SU-DHL-6 (cell line): ENCODE data around the gene B9D2.

Experiments
- EZH2phosphoT487 ChIP-seq: fragments of 200-600 bp; sonication (generic), shearing (Covaris generic); conservative IDR thresholded peaks from 2 replicates; pipeline ENCODE4 v1.6.1; 2018; ENCODE audit warnings: mild to moderate bottlenecking, antibody characterized with exemption, low read length, moderate library complexity, mixed read lengths
- TF ChIP-seq, protein P1 (sequence below): fragments of 200-600 bp; sonication (generic); IDR thresholded peaks from one replicate; pipeline ENCODE4 v1.5.1; 2017; ENCODE audit warnings: antibody characterized with exemption, mild to moderate bottlenecking, low read length, moderate library complexity; ENCODE audit not compliant: insufficient read depth, poor library complexity, severe bottlenecking

- TF ChIP-seq, protein P1, sequence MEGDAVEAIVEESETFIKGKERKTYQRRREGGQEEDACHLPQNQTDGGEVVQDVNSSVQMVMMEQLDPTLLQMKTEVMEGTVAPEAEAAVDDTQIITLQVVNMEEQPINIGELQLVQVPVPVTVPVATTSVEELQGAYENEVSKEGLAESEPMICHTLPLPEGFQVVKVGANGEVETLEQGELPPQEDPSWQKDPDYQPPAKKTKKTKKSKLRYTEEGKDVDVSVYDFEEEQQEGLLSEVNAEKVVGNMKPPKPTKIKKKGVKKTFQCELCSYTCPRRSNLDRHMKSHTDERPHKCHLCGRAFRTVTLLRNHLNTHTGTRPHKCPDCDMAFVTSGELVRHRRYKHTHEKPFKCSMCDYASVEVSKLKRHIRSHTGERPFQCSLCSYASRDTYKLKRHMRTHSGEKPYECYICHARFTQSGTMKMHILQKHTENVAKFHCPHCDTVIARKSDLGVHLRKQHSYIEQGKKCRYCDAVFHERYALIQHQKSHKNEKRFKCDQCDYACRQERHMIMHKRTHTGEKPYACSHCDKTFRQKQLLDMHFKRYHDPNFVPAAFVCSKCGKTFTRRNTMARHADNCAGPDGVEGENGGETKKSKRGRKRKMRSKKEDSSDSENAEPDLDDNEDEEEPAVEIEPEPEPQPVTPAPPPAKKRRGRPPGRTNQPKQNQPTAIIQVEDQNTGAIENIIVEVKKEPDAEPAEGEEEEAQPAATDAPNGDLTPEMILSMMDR = no peak
- TF ChIP-seq EZH2phosphoT487 = no peak
These were observed 31.4 kb upstream of the B9D2 start for GRCh38 chr19:41395355-41395754.
